MCF 10A (cell line): ENCODE results near the gene MYL2. TPM values are rescaled to one million over a fixed set of nuclear protein-coding genes. Genes with fewer than 3 reads are reported as not detected.

Experiments
- BruUV-seq: library from RNA; stranded (reverse); fragments of 400-500 nt; replicated peaks from 2 replicates; lab custom pipeline; 2021; lab: Mats Ljungman, UMichigan
- CTCF ChIA-PET: fragments of 300-600 bp; sonication (Branson Sonifier 250); formaldehyde crosslinking; extraction: SDS; loops from one replicate; lab custom pipeline; 2021; ENCODE audit warnings: antibody characterized with exemption, inconsistent platforms; lab: Yijun Ruan, JAX
- POLR2A ChIA-PET: fragments of 300-600, 350-650 bp; sonication (Branson Sonifier 250); formaldehyde crosslinking; extraction: SDS; loops from one replicate; lab custom pipeline; 2020; ENCODE audit warnings: antibody characterized with exemption, inconsistent platforms; lab: Yijun Ruan, JAX
- DNase-seq: peaks from one replicate; pipeline ENCODE4 v3.0.0-alpha.2; 2018; ENCODE audit not compliant: unreplicated experiment
- H3K27ac Mint-ChIP-seq: one replicate; pipeline ENCODE4 v1.8.0; 2022; ENCODE audit warnings: mild to moderate bottlenecking, low read depth, mixed read lengths; ENCODE audit not compliant: unreplicated experiment
- H3K27me3 Mint-ChIP-seq: one replicate; pipeline ENCODE4 v1.8.0; 2022; ENCODE audit warnings: mixed read lengths; ENCODE audit not compliant: insufficient read depth, unreplicated experiment
- H3K36me3 Mint-ChIP-seq: one replicate; pipeline ENCODE4 v1.8.0; 2022; ENCODE audit warnings: mild to moderate bottlenecking, moderate library complexity, mixed read lengths; ENCODE audit not compliant: insufficient read depth, unreplicated experiment
- H3K4me1 Mint-ChIP-seq: one replicate; pipeline ENCODE4 v1.8.0; 2022; ENCODE audit warnings: mixed read lengths; ENCODE audit not compliant: insufficient read depth, unreplicated experiment
- H3K4me3 Mint-ChIP-seq: one replicate; pipeline ENCODE4 v1.8.0; 2022; ENCODE audit warnings: mild to moderate bottlenecking, moderate library complexity, mixed read lengths; ENCODE audit not compliant: unreplicated experiment
- H3K9me3 Mint-ChIP-seq: one replicate; pipeline ENCODE4 v1.8.0; 2022; ENCODE audit warnings: mixed read lengths; ENCODE audit not compliant: unreplicated experiment
- CTCF ChIP-seq: fragments of 200-600 bp; IDR thresholded peaks from one replicate; pipeline ENCODE4 v1.8.0; 2022; ENCODE audit warnings: antibody characterized with exemption, mild to moderate bottlenecking; ENCODE audit not compliant: unreplicated experiment
- intact Hi-C: fragments of 100-400 bp; cut with micrococcal nuclease; formaldehyde crosslinking; loops from 2 replicates; pipeline ENCODE4 v1.14.1; 2022
- total RNA-seq: library from RNA; stranded (reverse); gene quantifications from 2 replicates; pipeline ENCODE4 v1.2.3, GENCODE V29; 2022

MYL2 gene
- total RNA-seq, 1 experiment from 2014 or later: not detected

DNA sequence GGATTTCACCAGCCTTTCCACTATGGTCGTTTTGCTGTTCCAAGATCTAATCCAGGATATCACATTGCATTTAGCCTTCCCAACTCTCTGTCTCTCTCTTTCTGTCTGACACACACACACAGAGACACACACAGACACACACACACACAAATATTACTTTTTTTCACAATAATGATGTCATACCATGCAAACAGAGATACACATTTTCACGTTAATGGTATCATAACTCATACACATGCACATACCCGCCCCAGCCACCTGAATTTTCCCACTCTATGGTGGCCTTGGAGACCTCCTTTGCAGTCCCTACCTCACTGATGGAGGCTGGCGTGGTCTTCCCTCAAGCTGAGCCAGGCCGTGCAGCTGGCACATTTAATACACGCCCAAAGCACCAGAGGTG lies 7.2 kb upstream of the MYL2 start:
- Mint-ChIP-seq H3K9me3 (no peaks in the 10 kb centered on the region), H3K36me3 (no peaks in the 10 kb centered on the region), H3K4me1 (peaks cover 5% of the 10 kb centered on the region), H3K27me3 (no peaks in the 10 kb centered on the region), H3K27ac (no peak overlapping the region), H3K4me3 (no peak overlapping the region)
- intact Hi-C loops: no loop called here
- no peak for TF ChIP-seq CTCF
- ChIA-PET CTCF (interaction anchor here (1.8 kb wide), 1 partner anchor 10 kb away, joined by 8 read pairs; no protein-coding TSS in a partner anchor), POLR2A (no interaction called here)
- no peak for DNase-seq
- BruUV-seq: no TSS peak

DNA sequence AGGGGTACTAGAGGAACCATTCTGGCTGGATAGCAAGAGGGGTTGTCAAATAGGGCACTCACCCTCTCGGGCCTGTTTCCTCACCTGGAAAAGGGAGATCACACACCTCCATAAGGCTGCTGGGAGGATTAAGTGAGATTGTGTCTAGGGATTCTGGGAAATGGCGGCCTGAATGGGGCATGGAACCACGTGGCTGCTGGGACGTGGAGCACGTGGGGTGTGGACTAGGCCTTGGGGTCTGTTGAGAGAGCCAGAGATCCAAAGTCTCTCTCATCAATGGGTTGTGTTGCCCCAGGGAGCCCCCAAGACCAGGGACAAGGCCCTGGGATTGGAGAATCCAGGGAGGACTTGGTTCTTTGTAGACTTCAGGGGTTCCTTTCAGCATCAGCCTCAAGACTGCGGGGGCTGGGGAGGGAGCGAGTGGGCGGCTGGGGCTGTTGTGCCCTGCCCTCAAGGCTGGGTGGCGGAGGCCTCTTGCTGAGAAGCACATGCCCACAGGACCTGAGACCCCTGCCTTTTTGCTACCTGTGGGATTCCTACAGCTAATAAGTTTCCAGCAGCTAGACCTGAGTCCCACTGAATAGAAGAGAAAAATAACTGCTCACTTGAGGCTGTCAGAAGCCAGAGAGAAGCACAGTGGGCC lies 3.4 kb upstream of the MYL2 start:
- Mint-ChIP-seq H3K27ac (no peak overlapping the region), H3K27me3 (no peaks in the 10 kb centered on the region), H3K9me3 (no peaks in the 10 kb centered on the region), H3K4me3 (no peak overlapping the region), H3K36me3 (no peaks in the 10 kb centered on the region), H3K4me1 (peaks cover 13% of the 10 kb centered on the region)
- ChIA-PET CTCF (interaction anchor here (1.0 kb wide), 1 partner anchor 14 kb away, joined by 3 read pairs; no protein-coding TSS in a partner anchor), POLR2A (no interaction called here)
- no peak for TF ChIP-seq CTCF
- intact Hi-C loops: no loop called here
- DNase-seq: no peak
- no TSS peak for BruUV-seq

- H3K27me3 Mint-ChIP-seq: no peaks in the 10 kb centered on the region
- intact Hi-C loops: no loop called here
Measured at GRCh38 chr12:110923192-110923591, 2.8 kb upstream of the MYL2 start.

More at GRCh38 chr12:110923192-110923591, 2.8 kb upstream of the MYL2 start:
- DNase-seq: no peak
- H3K27ac Mint-ChIP-seq: no peak overlapping the region
- H3K36me3 Mint-ChIP-seq: peaks cover 2% of the 10 kb centered on the region
- ChIA-PET CTCF (interaction anchor here (0.7 kb wide), 1 partner anchor 9 kb away, joined by 4 read pairs; no protein-coding TSS in a partner anchor), POLR2A (interaction anchor here (0.6 kb wide), 1 partner anchor 678 kb away, joined by 3 read pairs; no protein-coding TSS in a partner anchor)
- TF ChIP-seq CTCF: no peak
- no peak overlapping the region for H3K4me3 Mint-ChIP-seq
- peaks cover 14% of the 10 kb centered on the region for H3K4me1 Mint-ChIP-seq
- no peaks in the 10 kb centered on the region for H3K9me3 Mint-ChIP-seq
- BruUV-seq: no TSS peak
